HepG2 (cell line): ENCODE measurements around the gene MDFI. TPM values are rescaled to one million over a fixed set of nuclear protein-coding genes. Genes with fewer than 3 reads are reported as not detected.

ENCODE experiments used
- ATAC-seq: fragments of 200-7000 bp; cut with Tn5 transposase; 3 replicates; pipeline ENCODE4 v1.9.1; 2020; ENCODE audit warnings: mild to moderate bottlenecking, moderate library complexity
- BruUV-seq: library from RNA; stranded (reverse); fragments of 400-500 nt; replicated peaks from 2 replicates; lab custom pipeline; 2021; lab: Mats Ljungman, UMichigan
- CTCF ChIA-PET: fragments of 300-600 bp; formaldehyde crosslinking; extraction: SDS; loops from one replicate; lab custom pipeline; 2021; ENCODE audit warnings: low total read pairs, inconsistent platforms, low intra/inter-chr PET ratio; lab: Yijun Ruan, JAX
- POLR2A ChIA-PET: fragments of 350-600 bp; sonication (Branson Sonifier 250); formaldehyde crosslinking; loops from one replicate; lab custom pipeline; 2020; ENCODE audit warnings: antibody characterized with exemption, inconsistent platforms; lab: Yijun Ruan, JAX
- DNase-seq: peaks from one replicate; pipeline ENCODE4 v3.0.0-alpha.2; 2015; ENCODE audit warnings: low spot score
- FAIRE-seq: peaks from 3 replicates; lab custom pipeline; 2011; peaks lifted over from hg19 to GRCh38; lab: Jason Lieb, UNC
- H2AFZ ChIP-seq: one replicate; pipeline ENCODE4 v1.6.1; 2011; ENCODE audit warnings: low read length, inconsistent platforms
- H3K27ac ChIP-seq: fragments of 300-600 bp; 3 replicates; pipeline ENCODE4 v1.8.0; 2011; ENCODE audit warnings: mixed run types, mild to moderate bottlenecking, mixed read lengths, low read length, inconsistent platforms; ENCODE audit not compliant: insufficient read depth; ENCODE audit errors: extremely low read length
- H3K27me3 ChIP-seq, 2 experiments: fragments of 200-600 bp in 1 of 2; 2 replicates in 1 of 2; 3 replicates in 1 of 2; pipeline versions ENCODE4 v1.6.0 to v1.8.0; 2011; ENCODE audit warnings: low read length in 2 of 2, mild to moderate bottlenecking in 2 of 2, moderate library complexity in 2 of 2, inconsistent platforms in 1 of 2; ENCODE audit not compliant: insufficient read depth in 2 of 2, control insufficient read depth in 1 of 2
- H3K36me3 ChIP-seq, 2 experiments: fragments of 200-600 bp in 1 of 2; replicated peaks in 1 of 2; 2 replicates in 1 of 2; 3 replicates in 1 of 2; pipeline versions ENCODE4 v1.5.1 to v1.8.0; 2011; ENCODE audit warnings: low read length in 2 of 2, inconsistent platforms in 1 of 2; ENCODE audit not compliant: insufficient read depth in 2 of 2, control insufficient read depth in 1 of 2
- H3K4me1 ChIP-seq: 2 replicates; pipeline ENCODE4 v1.5.1; 2012; ENCODE audit warnings: low read length, inconsistent platforms; ENCODE audit not compliant: insufficient read depth
- H3K4me2 ChIP-seq: 2 replicates; pipeline ENCODE4 v1.6.0; 2011; ENCODE audit warnings: low read depth, low read length, inconsistent platforms
- H3K4me3 ChIP-seq, 3 experiments: fragments of 200-600 bp in 1 of 3; sonication (generic), shearing (Covaris generic) in 1 of 3; replicated peaks in 1 of 3; 2 replicates each; pipeline ENCODE4 v1.5.1; 2011 to 2016; ENCODE audit warnings: low read length in 3 of 3, inconsistent platforms in 2 of 3, low read depth in 2 of 3, mild to moderate bottlenecking in 2 of 3, control low read depth in 1 of 3, mixed read lengths in 1 of 3; ENCODE audit not compliant: insufficient read depth in 1 of 3
- H3K79me2 ChIP-seq: one replicate; pipeline ENCODE4 v1.6.1; 2011; ENCODE audit warnings: low read length, inconsistent platforms; ENCODE audit not compliant: insufficient read depth
- H3K9ac ChIP-seq: 2 replicates; pipeline ENCODE4 v1.6.0; 2011; ENCODE audit warnings: mild to moderate bottlenecking, low read depth, low read length, inconsistent platforms; ENCODE audit not compliant: insufficient read depth
- H3K9me3 ChIP-seq: 2 replicates; pipeline ENCODE4 v1.5.1; 2012; ENCODE audit warnings: mild to moderate bottlenecking, low read length
- H4K20me1 ChIP-seq: 2 replicates; pipeline ENCODE4 v1.6.0; 2011; ENCODE audit warnings: inconsistent platforms, mild to moderate bottlenecking, low read length, moderate library complexity; ENCODE audit not compliant: insufficient read depth
- EED ChIP-seq: sonication (generic); formaldehyde crosslinking; IDR thresholded peaks from 2 replicates; pipeline ENCODE4 v1.5.0; 2020; ENCODE audit warnings: mild to moderate bottlenecking, missing genetic modification reagents
- FOXO1 ChIP-seq: sonication (generic); formaldehyde crosslinking; IDR thresholded peaks from 2 replicates; pipeline ENCODE4 v1.4.0; 2020; ENCODE audit warnings: missing genetic modification reagents
- KLF12 ChIP-seq: sonication (generic); formaldehyde crosslinking; IDR thresholded peaks from 2 replicates; pipeline ENCODE4 v1.4.0; 2020; ENCODE audit warnings: missing genetic modification reagents, borderline replicate concordance
- PHF21A ChIP-seq: sonication (generic); formaldehyde crosslinking; IDR thresholded peaks from 2 replicates; pipeline ENCODE4 v1.5.0; 2020; ENCODE audit warnings: mild to moderate bottlenecking, missing genetic modification reagents
- SNAPC2 ChIP-seq: sonication (generic); formaldehyde crosslinking; IDR thresholded peaks from 2 replicates; pipeline ENCODE4 v1.8.1; 2022; ENCODE audit warnings: mild to moderate bottlenecking, missing genetic modification reagents
- YY1 ChIP-seq: IDR thresholded peaks from 2 replicates; pipeline ENCODE4 v1.6.1; 2011; ENCODE audit warnings: low read length, low read depth, moderate library complexity, mild to moderate bottlenecking; ENCODE audit not compliant: insufficient read depth, insufficient replicate concordance
- ZC3H13 ChIP-seq: sonication (generic); formaldehyde crosslinking; IDR thresholded peaks from 2 replicates; pipeline ENCODE4 v1.8.1; 2023; ENCODE audit warnings: mild to moderate bottlenecking, missing genetic modification reagents, moderate library complexity
- ZNF652 ChIP-seq: IDR thresholded peaks from 2 replicates; pipeline ENCODE4 v1.6.1; 2016; ENCODE audit warnings: low read depth, borderline replicate concordance
- WGBS: methylation state at CpG from one replicate; pipeline ENCODE4 v1.1.6; 2017; ENCODE audit warnings: low lambda C conversion rate; 5-methylcytosine and 5-hydroxymethylcytosine counted together
- in situ Hi-C: cut with HindIII; loops from 2 replicates; pipeline ENCODE4 v1.10.0; 2017; ENCODE audit warnings: low pct_unique_long_range_greater_than_20kb; ENCODE audit not compliant: extremely low pct_ligation_motif_present
- intact Hi-C: fragments of 100-400 bp; cut with micrococcal nuclease; formaldehyde crosslinking; loops from one replicate; pipeline ENCODE4 v1.10.0; 2022; ENCODE audit not compliant: unreplicated experiment
- polyA plus RNA-seq, 8 experiments: library from polyadenylated mRNA; depleted of rRNA in 3 of 8; stranded (reverse) in 7 of 8; unstranded in 1 of 8; fragments of >200 nt; fragmentation: Illumina TruSeq in 4 of 8; extraction: Trizol in 4 of 8; gene quantifications; 2 replicates each; pipeline versions ENCODE4 v1.2.1 to v1.2.3, GENCODE V29; 2011 to 2016; ENCODE audit warnings: low read depth in 4 of 8, missing spikeins in 1 of 8, mixed read lengths in 1 of 8; ENCODE audit not compliant: insufficient read depth in 1 of 8
- total RNA-seq, 5 experiments: library from RNA; depleted of rRNA; stranded (reverse); fragments of >200 nt; fragmentation: Illumina TruSeq; extraction: Trizol; gene quantifications; 2 replicates each; pipeline ENCODE4 v1.2.3, GENCODE V29; 2016; ENCODE audit warnings: low read depth in 1 of 5
- TF ChIP-seq, protein P1 (sequence below): sonication (generic); formaldehyde crosslinking; IDR thresholded peaks from 2 replicates; pipeline ENCODE4 v1.9.0; 2022; ENCODE audit warnings: missing genetic modification reagents, mild to moderate bottlenecking, borderline replicate concordance
- TF ChIP-seq, protein P2 (sequence below): sonication (generic); formaldehyde crosslinking; IDR thresholded peaks from 2 replicates; pipeline ENCODE4 v1.4.0; 2020; ENCODE audit warnings: mild to moderate bottlenecking, missing genetic modification reagents, borderline replicate concordance
- TF ChIP-seq, protein P3 (sequence below), 2 experiments: sonication (generic) in 1 of 2; formaldehyde crosslinking in 1 of 2; IDR thresholded peaks; 2 replicates each; pipeline versions ENCODE4 v1.4.0 to v1.6.1; 2016 to 2020; ENCODE audit warnings: borderline replicate concordance in 1 of 2, low read depth in 1 of 2, mild to moderate bottlenecking in 1 of 2, missing genetic modification reagents in 1 of 2
- TF ChIP-seq, protein P4 (sequence below): sonication (generic); formaldehyde crosslinking; IDR thresholded peaks from 2 replicates; pipeline ENCODE4 v1.9.0; 2021; ENCODE audit warnings: missing genetic modification reagents, mild to moderate bottlenecking, borderline replicate concordance
- TF ChIP-seq, protein P5 (sequence below): sonication (generic); formaldehyde crosslinking; IDR thresholded peaks from 2 replicates; pipeline ENCODE4 v1.4.0; 2020; ENCODE audit warnings: mild to moderate bottlenecking, low read depth, missing genetic modification reagents

MDFI gene
- total and polyA plus RNA-seq, 2 of the 13 experiments (the other 11 are each of a cell fraction or from before 2014, with no cell fraction given), result 0.28 TPM; not detected in 1

DNA sequence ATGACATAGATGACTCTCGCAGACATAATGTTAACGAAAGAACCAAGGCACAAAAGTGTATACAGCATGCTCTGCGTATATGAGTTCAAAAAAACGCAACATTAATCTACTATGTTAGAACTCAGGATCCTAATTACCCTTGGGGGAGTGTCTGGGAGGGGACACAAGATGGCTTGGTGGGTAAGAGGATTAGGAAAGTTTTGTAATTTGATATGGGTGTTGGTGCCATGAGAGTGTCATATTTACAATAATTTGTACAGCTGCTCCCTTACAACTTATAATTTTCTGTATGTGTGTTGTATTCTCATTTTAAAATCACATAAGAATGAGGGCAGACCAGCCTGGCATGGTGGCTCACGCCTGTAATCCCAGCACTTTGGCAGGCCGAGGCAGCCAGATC is 58.5 kb downstream of the MDFI start:
- Histone ChIP-seq H3K4me2 (no peak overlapping the region), H2AFZ (no peak overlapping the region), H3K4me3 (no peak overlapping the region), H3K9me3 (no peaks in the 10 kb centered on the region), H3K79me2 (no peaks in the 10 kb centered on the region), H4K20me1 (no peaks in the 10 kb centered on the region), H3K27me3 (no peaks in the 10 kb centered on the region), H3K4me1 (peaks cover 8% of the 10 kb centered on the region; the same call in 1 of the 2 replicates), H3K36me3 (peaks cover 0 to 4% of the 10 kb centered on the region in 2 experiments; a peak in 2 of 5 replicates), H3K27ac (no peak overlapping the region), H3K9ac (no peak overlapping the region)
- POLR2A ChIA-PET, result no interaction called here
- intact Hi-C loops, result no loop called here
- DNase-seq, result no peak
- CTCF ChIA-PET, result interaction anchor here (1.2 kb wide), 1 partner anchor 328 kb away, joined by 3 read pairs; no protein-coding TSS in a partner anchor
- BruUV-seq, result no TSS peak
- no peak for ATAC-seq
- no peak for FAIRE-seq
- in situ Hi-C loops, result no loop called here
- 94% methylated on average over 6 of the region's 6 CpGs for whole genome bisulfite sequencing
- TF ChIP-seq, protein P1, sequence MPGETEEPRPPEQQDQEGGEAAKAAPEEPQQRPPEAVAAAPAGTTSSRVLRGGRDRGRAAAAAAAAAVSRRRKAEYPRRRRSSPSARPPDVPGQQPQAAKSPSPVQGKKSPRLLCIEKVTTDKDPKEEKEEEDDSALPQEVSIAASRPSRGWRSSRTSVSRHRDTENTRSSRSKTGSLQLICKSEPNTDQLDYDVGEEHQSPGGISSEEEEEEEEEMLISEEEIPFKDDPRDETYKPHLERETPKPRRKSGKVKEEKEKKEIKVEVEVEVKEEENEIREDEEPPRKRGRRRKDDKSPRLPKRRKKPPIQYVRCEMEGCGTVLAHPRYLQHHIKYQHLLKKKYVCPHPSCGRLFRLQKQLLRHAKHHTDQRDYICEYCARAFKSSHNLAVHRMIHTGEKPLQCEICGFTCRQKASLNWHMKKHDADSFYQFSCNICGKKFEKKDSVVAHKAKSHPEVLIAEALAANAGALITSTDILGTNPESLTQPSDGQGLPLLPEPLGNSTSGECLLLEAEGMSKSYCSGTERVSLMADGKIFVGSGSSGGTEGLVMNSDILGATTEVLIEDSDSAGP (CRISPR knock-in tag), result no peak
- TF ChIP-seq, protein P2, sequence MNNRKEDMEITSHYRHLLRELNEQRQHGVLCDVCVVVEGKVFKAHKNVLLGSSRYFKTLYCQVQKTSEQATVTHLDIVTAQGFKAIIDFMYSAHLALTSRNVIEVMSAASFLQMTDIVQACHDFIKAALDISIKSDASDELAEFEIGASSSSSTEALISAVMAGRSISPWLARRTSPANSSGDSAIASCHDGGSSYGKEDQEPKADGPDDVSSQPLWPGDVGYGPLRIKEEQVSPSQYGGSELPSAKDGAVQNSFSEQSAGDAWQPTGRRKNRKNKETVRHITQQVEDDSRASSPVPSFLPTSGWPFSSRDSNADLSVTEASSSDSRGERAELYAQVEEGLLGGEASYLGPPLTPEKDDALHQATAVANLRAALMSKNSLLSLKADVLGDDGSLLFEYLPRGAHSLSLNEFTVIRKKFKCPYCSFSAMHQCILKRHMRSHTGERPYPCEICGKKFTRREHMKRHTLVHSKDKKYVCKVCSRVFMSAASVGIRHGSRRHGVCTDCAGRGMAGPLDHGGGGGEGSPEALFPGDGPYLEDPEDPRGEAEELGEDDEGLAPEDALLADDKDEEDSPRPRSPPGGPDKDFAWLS (CRISPR knock-in tag), result no peak
- no peak for TF ChIP-seq ZNF652
- no peak for TF ChIP-seq FOXO1 (CRISPR knock-in tag)
- TF ChIP-seq, protein P3, sequence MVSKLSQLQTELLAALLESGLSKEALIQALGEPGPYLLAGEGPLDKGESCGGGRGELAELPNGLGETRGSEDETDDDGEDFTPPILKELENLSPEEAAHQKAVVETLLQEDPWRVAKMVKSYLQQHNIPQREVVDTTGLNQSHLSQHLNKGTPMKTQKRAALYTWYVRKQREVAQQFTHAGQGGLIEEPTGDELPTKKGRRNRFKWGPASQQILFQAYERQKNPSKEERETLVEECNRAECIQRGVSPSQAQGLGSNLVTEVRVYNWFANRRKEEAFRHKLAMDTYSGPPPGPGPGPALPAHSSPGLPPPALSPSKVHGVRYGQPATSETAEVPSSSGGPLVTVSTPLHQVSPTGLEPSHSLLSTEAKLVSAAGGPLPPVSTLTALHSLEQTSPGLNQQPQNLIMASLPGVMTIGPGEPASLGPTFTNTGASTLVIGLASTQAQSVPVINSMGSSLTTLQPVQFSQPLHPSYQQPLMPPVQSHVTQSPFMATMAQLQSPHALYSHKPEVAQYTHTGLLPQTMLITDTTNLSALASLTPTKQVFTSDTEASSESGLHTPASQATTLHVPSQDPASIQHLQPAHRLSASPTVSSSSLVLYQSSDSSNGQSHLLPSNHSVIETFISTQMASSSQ (IDR thresholded peaks at IDR 0.05; ENCODE audit: low read depth), result no peak
- TF ChIP-seq, protein P3 (CRISPR knock-in tag; IDR thresholded peaks at IDR 0.05; ENCODE audit: borderline replicate concordance), result no peak
- TF ChIP-seq, protein P4, sequence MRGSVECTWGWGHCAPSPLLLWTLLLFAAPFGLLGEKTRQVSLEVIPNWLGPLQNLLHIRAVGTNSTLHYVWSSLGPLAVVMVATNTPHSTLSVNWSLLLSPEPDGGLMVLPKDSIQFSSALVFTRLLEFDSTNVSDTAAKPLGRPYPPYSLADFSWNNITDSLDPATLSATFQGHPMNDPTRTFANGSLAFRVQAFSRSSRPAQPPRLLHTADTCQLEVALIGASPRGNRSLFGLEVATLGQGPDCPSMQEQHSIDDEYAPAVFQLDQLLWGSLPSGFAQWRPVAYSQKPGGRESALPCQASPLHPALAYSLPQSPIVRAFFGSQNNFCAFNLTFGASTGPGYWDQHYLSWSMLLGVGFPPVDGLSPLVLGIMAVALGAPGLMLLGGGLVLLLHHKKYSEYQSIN (CRISPR knock-in tag), result no peak
- no peak for TF ChIP-seq SNAPC2
- no peak for TF ChIP-seq YY1
- TF ChIP-seq, protein P5, sequence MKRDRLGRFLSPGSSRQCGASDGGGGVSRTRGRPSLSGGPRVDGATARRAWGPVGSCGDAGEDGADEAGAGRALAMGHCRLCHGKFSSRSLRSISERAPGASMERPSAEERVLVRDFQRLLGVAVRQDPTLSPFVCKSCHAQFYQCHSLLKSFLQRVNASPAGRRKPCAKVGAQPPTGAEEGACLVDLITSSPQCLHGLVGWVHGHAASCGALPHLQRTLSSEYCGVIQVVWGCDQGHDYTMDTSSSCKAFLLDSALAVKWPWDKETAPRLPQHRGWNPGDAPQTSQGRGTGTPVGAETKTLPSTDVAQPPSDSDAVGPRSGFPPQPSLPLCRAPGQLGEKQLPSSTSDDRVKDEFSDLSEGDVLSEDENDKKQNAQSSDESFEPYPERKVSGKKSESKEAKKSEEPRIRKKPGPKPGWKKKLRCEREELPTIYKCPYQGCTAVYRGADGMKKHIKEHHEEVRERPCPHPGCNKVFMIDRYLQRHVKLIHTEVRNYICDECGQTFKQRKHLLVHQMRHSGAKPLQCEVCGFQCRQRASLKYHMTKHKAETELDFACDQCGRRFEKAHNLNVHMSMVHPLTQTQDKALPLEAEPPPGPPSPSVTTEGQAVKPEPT, result no peak
- no peak for TF ChIP-seq KLF12
- TF ChIP-seq PHF21A (CRISPR knock-in tag), result no peak
- no peak for TF ChIP-seq ZC3H13 (CRISPR knock-in tag)
- TF ChIP-seq EED (CRISPR knock-in tag), result no peak
